ENCODE measurements around the gene PMM2.
"Not testable (repeated sequence)": the region's sequence is repeated elsewhere in the genome, so short reads cannot be mapped to it uniquely, and the experiment has no call there.

Gene PMM2

DNA sequence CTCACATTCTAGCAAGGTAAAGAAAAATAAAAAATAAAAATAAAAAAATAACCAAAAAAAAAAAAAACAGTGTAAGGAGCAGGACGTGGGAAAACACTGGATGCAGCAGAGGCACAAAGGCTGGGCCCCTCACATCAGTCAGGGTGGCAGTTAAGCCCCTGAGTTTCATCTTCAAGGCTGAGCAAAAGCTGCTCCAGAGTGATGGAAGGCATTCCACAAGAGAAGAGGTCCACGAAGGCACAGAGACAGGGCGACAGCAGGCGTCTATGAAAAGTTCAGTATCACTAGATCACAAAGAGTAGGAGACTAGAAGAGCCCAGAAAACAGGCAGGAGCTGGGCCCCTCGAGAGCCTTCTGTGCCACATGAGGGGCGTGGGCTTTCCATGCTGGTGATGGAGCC lies 12.2 kb upstream of the PMM2 start:
- no peak for DNase-seq

DNA sequence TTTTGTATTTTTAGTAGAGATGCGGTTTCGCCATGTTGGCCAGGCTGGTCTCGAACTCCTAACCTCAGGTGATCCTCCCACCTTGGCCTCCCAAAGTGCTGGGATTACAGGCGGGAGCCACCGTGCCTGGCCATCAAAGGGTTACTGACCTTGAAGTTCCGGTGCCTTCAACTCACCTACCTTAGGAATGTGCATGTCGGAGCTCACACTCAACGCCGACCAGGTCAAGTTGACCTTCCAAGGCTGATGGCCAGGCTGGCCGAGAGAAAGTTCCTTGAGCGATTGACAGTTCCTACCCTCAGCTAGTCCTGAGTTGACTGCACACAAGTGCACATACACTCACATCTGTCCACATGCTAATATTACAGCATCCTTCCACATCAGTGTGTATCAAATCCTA lies 11.3 kb upstream of the PMM2 start:
- DNase-seq = not testable (repeated sequence)

DNA sequence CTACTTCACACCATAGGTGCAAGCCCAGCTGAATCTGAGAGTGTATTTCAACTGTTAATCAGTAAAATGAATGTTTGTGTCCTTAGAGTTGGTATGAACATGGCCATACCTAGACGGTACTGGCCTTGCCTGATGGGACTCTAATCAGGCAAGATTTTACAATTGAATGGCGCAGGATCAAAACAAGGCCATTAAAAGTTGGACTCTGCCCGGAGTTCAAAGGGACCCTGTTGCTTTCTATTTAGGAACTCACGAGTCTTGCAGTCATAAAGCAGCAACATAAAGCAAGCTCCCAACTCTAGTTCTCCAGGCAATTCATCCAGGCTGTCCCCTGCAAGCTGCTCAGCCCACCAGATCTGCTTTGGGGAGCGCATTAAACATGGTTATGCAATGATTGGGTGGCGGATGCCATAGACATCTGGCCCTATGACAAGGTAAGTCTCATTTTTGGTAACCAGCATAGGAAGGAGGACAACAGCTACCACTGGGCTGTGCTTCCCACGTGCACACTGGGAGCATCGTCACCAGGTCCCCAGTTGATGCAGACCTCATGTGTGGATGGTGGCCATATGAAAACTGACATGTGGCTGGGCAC lies 9.0 kb upstream of the PMM2 start:
- DNase-seq = no peak

DNA sequence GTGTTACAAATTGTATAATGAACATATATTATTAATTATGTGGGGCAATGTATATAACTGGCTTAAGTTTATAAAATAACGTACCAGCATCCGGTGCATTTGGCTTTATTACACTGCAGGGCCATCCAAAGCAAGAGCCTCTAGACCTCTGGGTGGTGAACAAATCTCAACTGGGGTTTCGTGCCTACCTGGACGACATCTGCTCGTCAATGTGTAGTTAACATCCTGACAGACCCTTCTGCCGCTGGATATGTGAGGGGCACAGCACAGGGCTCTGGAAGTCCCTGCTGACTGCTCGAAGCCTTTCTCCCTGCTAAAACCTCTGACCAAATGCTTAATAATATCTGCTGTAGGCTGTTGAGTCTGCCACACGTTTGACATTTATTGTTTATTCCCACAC lies 2.5 kb upstream of the PMM2 start:
- DNase-seq = no peak

DNA sequence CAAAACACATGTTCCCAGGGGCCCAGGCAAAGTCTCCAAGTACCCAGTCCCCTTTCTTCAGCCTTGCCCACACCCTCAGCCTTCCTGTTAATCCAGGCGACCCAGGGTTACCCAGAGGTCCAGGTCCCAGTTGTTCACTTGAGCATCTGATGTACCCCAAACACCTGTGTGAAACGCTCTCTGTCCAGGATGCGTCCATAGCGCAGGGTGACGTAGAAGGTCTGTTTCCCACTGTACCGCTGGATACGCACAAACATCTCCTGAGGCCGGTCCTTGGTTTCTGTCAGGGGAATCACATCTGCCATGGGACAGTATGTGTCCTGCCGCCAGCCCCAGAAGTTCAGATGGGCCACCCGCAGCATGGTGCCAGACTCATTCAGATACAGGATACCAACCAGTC lies 1.8 kb upstream of the PMM2 start:
- no peak for DNase-seq

DNA sequence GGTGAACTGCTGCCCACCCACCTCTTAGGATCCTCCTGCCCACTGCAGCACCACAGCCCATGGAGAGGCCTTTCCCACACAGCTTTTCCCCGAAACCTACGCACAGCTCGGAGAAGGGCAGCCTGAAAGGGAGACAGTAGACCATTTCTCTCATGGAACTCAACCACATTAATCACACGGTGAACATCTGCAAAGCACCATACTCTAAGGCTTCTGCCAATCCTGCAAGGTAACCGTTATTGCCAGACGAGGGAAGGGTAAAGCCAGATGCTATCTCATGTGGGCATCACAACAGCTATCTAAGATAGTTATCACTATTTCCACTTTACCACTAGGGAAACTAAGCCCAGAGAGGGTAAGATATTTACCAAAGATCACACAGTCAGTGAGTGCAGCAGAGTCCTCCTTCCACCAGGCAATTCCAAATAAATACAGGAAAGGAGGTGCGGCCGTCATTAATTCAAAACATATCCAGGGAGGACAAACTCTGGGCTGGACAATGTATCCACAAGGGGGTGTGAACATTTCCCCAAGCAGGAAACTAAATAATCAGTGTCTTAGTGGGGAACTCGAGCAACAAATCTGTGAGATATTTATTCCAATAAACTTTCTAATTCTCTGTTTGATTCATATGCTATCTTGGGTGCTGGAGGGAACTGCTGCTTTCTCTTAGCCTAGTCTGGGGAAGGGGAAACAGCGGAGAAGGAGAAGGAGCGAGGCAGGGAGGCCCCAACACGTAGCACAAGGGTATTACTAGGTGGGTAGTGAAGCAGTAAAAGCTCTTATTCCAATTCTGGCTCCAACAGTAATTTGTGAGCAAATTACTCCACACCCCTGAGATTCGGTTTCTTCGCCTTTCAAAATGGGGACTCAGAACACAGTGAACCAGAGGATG lies 923 bp upstream of the PMM2 start:
- DNase-seq = no peak

DNA sequence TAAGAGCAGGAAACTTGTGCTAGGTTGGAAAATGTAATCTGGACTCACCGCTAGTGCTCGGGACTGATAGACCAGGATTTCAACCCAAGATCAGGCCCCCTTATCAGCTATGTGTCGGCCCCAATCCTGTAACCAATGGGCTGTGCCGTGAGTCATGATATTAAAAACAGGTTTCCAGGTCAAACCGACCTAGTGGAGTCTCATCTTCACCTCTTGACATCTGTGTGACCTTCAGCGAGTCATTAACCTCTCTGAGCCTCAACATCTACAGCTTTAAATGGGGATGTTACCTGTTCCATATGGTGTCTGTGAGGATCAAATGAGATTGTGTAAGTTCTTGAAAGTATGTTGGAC lies 512 bp downstream of the PMM2 start:
- DNase-seq = no peak

DNA sequence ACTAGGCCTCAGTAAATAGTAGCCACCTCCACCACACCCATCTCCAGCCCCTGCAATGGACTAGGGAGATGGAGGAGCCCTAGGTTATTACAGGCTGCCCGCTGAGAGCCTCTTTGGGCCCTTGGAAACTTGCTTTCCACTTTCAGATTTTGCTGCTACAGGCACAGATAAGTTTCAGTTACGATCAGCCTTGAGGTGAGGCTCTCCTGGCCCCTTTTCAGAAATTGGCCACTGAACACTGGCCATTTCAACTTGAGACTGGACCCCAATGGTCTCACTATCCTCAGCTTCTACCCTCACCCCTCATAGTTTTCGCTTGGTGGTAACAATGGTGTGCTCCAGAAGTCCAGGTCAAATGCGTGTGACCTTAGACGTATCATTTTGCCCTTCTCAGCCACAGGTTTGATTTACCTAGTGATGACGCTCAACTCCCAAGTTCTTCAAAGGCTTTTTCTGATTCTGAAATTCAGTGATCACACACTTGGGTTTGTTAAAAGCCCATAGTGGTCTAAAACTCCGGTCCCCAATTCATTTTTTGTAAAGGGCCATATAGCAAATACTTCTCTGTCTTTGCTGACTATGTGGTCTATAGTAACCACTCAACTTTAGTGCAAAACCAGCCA lies 1.0 kb downstream of the PMM2 start:
- no peak for DNase-seq

DNA sequence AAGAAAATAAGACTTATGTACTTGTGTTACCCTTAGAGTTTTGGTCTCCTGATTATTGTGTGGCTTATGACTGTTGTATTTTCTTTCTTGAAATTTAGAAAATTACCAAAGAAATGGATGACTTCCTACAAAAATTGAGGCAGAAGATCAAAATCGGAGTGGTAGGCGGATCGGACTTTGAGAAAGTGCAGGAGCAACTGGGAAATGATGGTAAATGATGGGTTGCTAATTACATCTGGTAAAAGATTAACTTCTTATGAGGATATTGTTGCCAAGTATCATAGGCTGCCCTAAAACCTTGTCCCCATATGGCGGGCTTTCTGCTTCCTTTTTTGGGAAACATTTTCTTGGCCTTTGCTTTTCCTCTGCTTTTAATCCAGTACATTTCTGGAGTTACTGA lies 4.1 kb downstream of the PMM2 start:
- DNase-seq = no peak

DNA sequence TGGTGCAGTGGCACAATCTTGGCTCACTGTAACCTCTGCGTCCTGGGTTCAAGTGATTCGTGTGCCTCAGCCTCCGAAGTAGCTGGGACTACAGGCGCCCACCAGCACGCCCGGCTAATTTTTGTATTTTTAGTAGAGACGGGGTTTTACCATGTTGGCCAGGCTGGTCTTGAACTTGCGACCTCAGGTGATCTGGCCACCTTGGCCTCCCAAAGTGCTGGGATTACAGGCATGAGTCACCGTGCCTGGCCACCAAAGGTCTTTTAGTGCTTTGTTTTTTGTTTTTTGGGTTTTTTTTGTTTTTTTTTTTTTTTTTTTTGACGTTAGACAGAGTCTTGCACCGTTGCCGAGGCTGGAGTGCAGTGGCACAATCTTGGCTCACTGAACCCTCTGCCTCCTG lies 6.1 kb downstream of the PMM2 start:
- DNase-seq = not testable (repeated sequence)

DNA sequence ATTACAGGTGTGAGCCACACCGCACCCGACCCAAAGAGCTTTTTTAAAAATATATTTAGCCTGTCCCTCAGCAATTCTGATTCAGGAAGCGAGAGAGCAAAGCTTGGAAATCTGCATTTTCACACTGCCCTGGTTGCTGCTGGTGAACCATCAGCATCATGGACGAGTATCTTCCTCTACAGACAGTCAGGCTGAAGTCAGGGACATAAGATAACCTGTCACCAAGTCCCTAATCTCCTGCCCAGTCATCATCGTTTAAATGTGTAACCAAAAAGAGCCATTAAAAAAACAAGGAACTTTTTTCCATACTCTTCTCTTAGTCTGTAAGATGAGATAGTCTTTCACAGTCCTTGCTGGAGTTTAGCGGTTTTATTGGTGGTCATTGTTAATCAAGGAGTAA lies 6.7 kb downstream of the PMM2 start:
- no peak for DNase-seq

DNA sequence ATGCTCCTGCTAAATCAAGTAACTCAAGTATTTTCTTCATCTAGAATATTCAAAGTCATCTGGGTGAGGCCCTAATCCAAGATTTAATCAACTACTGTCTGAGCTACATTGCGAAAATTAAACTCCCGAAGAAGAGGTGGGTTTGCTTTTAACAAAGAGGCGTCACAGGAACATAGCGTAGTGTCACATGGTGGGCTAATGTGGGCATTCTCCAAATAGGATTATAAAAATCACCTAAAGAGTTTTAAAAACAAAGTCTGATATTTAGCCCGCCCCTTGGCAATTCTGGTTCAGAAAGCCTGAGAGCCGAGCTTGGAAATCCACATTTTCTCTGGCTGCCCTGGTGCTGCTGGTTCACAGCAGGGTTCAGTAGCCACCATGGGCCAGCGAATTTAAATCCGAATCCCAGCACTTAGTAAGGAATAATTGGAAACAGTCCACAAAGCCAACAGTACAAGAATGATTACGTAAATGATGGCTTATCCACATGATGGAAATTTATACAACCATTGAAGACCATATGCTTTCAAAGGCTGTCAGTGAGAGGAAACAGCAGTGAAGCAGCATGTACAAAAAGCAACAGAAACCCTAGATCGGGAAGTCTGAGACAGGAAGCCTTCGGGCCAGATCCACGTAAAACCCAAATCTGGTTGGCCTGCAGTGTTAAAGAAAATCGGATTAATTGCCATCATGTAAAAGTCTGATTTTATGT lies 8.8 kb downstream of the PMM2 start:
- DNase-seq = no peak

DNA sequence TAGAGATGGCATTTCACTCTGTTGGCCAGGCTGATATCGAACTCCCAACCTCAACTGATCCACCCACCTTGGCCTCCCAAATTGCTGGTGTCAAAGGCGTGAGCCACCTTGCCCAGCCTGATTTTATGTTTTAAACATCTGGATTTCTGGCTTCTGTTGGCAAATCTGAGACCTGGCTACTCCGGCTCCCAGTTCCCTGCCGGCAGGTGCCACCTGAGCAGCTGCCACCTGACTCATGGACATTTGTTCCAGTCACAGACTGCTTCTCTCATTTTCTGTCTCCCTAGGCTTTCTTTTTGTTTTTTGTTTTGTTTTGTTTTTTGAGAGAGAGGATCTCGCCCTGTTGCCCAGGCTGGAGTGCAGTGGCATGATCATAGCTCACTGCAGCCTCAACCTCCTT lies 9.6 kb downstream of the PMM2 start:
- no peak for DNase-seq

DNA sequence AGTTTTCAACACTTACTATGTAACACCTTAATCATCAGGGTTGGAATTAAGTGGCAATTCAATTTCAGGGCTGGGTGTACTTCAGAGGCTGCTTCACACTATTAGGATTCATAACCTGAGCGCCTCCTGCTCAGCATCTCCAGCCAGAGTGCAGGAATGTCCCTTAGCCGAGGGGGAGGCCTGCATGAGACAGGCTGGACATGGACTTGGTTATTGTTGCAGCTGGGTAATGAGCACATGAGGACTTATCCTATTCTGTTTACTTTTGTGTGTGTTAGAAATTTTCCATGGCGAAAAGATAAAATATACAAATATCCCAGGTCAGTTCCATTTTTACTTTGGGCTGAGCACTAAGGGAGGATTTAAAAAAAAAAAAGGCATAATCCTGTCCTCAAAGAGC lies 10.4 kb downstream of the PMM2 start:
- no peak for DNase-seq

DNA sequence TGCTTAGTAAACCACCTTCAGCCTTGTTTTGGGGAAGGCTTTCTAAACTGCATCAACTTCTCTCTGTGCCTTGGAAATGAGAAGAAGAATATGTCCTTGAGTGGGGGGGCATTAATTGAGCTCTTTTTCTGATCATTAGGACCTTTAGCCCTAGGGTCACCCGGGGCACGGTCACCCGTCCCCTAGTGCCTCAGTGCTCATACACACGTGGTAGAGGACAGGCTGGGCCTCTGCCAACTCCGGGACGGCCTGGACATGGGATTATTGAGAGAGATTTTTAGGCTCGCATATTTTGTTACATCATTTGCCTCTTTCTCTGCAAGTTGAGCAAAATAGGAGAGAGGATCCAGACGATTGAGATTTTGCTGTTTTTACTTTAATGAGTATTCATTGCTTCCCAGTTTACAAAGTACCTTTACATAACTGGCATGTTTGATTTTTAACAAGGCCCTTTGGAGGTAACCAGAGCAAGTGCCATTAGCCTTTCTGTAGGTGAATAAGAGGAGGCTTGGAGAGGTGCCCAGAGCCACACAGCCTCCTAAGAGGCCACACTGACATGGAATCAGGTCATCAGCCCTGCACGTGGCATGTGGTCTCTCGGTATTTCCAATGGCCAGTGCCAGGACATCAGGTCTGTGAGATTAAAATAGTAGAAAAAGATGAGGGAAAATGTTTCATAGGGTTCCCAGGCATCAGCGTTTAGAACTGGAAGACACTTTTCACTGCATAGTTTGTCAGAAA lies 11.1 kb downstream of the PMM2 start:
- DNase-seq = no peak

DNA sequence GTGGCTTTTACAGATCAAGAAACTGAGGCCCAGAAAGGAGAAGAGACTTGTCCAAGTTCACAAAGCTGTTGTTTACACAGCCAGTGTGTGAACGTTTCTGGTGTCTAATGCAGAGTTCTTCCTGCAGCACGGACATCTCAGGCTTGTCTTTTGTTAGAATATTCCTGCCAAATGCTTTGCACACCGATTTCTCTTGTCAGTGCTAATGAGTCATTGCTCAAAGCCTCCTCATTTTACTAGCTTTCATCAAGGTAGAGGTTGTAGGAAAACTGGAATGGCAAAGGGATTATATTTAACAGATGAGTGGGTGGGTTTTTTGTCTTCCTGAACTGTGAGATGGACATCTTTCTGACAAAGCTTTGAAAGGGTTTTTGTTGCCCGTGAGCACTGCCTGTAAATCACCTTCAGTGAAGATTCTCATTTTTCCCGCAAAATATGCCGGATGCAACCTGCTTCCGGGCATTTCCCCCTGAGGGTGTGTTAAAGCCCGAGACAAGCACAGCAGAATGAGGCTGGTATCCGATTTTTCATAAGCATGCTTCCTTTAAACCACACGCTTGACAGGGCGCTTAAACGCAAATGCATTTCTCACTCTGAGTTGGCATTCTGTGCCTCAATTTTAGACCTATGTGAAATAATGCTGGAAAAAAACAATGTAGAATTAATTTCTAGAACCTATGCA lies 14.7 kb downstream of the PMM2 start:
- DNase-seq = no peak

DNA sequence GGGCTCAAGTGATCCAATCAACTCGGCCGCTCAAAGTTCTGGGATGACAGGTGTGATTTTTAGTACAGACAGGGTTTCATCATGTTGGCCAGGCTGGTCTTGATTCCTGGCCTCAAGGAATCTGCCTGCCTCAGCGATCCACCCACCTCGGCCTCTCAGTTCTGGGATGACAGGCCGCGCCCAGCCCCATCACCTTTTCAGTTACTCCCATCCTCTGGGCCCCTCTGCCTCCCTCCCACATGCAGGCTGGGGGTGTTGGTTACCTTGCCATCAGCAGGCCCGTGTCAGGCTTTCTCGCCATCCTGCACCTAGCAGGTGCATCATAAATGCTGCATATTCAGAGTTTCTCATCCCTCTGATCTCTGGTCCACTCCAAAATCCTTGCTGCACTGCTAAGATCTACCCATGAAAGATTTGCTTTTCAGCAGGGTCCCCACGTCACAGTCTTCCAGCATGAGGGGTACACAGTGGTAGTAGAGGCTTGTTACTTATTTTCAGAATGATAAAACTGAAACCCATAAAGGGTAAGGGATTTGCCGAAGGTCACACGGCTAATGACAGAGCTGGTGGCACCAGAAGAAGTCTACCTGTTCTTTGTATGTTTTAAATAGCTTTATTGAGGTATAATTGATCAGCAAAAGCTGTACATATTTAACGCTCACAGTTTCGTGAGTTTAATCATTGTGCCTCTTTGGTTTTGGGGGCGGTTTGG lies 16.6 kb downstream of the PMM2 start:
- no peak for DNase-seq

DNA sequence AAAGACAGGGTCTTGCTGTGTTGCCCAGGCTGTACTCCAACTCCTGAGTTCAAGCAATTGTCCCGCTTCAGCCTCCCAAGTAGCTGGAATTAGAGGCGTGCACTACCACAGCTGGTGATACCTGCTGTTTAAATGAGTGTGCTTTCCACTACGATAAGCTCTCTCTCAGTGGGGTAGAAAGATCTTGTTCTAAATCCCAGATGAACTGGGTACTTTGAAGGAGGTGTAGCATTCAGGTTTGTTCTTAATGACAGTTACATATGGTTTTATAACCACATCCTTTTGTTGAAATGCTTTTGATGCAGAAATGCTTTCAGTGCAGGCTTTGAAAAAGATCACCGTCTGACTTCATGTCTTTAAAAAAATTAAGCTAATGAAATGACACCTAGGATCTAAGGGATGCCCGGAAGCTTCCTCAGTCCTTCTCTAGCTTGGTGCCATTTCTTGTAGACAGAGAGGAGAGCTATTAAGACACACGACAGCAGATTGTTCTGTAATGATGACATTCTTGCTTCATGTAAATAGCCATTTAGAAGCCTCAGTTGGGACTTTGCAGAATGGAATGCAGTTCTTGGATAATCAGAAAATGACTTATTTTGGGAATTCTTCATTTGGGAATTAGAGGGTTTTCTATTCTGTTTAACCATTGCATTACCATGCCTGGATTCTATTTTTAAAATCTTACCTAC lies 19.5 kb downstream of the PMM2 start:
- no peak for DNase-seq

DNA sequence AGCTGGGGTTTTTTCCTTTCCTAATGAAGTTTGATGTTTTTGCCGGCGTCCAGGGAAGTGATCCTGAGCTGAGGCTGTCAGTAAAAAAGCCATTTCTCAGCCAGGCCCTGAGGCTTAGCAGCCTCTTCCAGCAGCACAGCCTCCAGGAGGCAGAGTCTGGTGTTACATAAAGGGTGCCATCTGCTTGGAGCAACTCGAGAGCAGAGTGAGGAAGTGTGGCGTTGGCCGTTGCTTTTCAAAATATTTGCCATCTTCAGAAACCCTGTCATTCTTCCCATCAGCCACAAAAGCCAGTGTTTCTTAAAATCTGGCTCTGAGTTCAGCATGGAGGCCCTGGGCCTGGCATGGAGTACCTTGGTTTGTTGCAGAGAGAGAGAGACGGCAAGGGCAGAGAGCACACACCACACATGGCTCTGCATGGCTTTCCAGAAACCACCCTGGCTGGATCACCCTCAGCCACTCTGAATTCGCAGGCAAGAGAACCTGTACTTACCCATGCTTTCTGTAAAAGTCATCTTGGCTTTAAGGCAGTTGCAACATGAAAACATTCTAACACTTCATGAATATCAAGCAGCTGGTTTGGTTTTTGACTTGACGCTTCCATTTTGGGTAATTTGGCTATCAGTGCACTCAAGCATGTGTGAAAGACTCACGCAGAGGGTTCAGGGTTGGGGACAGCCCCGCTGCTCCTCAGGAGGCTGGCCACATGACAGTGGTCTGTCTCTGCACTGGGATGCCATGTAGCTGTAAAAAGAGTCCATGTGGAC lies 21.0 kb downstream of the PMM2 start:
- no peak for DNase-seq

DNA sequence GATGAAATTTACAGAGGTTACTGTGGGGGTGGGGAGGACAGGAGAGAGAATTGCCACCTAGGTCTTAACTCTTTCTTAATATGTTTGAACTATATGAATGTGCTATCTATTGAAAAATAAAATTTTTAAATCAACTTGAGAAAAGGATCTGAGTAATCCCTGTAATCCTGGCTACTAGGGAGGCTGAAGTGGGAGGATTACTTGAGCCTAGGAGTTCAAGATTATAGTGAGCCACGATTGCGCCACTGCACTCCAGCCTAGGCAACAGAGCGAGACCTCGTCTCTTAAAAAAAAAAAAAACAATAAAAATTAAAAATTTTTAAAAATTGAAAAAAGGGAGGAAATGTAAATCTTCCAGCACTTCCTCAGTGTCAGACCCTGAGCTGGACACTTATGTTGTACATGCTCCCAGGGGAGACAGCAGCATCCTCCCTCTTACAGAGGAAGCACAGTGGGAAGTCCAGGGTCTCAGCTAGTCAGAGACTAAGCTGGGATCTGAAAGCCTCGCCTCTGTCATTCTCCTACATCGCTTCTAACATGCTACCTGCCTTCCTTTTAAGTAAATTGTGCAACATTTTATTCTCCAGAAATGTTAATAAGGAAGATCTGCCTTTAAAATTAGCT lies 21.9 kb downstream of the PMM2 start:
- DNase-seq = no peak

All from hippocampal formation (tissue), 2 donors.